Superior temporal gyrus (tissue), 1 donor: ENCODE results near the gene NGEF.

Experiments used
- DNase-seq: peaks from one replicate; pipeline ENCODE4 v3.0.0-alpha.2; 2016; ENCODE audit errors: extremely low spot score

The NGEF gene

DNA sequence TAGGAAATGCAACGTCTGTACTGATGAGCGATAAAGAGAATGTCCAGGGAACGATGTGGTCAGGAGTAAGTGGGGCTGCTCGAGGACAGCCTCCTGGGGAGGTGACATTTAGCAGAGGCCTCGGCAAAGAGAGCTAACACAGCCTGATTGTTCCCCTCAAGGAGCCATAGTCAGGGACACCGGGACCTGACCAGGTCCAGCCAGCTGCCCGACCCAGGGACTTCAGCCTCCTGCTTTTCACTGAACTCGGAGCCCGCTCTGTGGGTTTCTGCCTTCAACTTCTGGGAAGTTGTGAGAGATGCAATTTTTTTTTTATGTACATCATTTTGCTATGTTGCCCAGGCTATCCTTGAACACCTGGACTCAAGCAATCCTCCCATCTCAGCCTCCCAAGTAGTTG lies 29.5 kb upstream of the NGEF start:
- no peak for DNase-seq

GRCh38 chr2:233041722-233042323 lies 28.8 kb upstream of the NGEF start:
- DNase-seq: no peak

- DNase-seq: no peak
Observed at GRCh38 chr2:233040571-233040970, 27.5 kb upstream of the NGEF start.

- DNase-seq: no peak
Observed at GRCh38 chr2:233039846-233040530, 26.9 kb upstream of the NGEF start.

GRCh38 chr2:233039212-233039845 lies 26.3 kb upstream of the NGEF start:
- peak; percentile 72 for DNase-seq

- no peak for DNase-seq
Observed at GRCh38 chr2:233037078-233037477, 24.0 kb upstream of the NGEF start.

- DNase-seq: no peak
Observed at GRCh38 chr2:233036162-233036838, 23.2 kb upstream of the NGEF start.

GRCh38 chr2:233035426-233036161 lies 22.5 kb upstream of the NGEF start:
- DNase-seq: no peak

DNA sequence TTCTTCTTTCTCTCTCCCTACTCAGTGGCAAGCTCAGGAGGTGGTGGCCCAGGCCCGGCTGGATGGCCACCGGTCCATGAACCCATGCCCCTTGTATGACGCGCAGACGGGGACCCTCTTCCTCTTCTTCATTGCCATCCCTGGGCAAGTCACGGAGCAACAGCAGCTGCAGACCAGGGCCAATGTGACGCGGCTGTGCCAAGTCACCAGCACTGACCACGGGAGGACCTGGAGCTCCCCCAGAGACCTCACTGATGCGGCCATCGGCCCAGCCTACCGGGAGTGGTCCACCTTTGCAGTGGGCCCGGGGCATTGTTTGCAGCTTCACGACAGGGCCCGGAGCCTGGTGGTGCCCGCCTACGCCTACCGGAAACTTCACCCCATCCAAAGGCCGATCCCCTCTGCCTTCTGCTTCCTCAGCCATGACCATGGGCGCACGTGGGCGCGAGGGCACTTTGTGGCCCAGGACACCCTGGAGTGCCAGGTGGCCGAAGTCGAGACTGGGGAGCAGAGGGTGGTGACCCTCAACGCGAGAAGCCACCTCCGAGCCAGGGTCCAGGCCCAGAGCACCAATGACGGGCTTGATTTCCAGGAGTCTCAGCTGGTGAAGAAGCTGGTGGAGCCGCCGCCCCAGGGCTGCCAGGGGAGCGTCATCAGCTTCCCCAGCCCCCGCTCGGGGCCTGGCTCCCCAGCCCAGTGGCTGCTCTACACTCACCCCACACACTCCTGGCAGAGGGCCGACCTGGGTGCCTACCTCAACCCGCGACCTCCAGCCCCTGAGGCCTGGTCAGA lies 21.2 kb upstream of the NGEF start:
- no peak for DNase-seq

- no peak for DNase-seq
Observed at GRCh38 chr2:233033672-233034071, 20.6 kb upstream of the NGEF start.

GRCh38 chr2:233032551-233033320 lies 19.7 kb upstream of the NGEF start, which contains the start of gene NEU2:
Gene NEU2, plus strand, starts transcription at chr2:233032672. Its CDS starts 0 bp downstream, at chr2:233032672.
- no peak for DNase-seq

DNA sequence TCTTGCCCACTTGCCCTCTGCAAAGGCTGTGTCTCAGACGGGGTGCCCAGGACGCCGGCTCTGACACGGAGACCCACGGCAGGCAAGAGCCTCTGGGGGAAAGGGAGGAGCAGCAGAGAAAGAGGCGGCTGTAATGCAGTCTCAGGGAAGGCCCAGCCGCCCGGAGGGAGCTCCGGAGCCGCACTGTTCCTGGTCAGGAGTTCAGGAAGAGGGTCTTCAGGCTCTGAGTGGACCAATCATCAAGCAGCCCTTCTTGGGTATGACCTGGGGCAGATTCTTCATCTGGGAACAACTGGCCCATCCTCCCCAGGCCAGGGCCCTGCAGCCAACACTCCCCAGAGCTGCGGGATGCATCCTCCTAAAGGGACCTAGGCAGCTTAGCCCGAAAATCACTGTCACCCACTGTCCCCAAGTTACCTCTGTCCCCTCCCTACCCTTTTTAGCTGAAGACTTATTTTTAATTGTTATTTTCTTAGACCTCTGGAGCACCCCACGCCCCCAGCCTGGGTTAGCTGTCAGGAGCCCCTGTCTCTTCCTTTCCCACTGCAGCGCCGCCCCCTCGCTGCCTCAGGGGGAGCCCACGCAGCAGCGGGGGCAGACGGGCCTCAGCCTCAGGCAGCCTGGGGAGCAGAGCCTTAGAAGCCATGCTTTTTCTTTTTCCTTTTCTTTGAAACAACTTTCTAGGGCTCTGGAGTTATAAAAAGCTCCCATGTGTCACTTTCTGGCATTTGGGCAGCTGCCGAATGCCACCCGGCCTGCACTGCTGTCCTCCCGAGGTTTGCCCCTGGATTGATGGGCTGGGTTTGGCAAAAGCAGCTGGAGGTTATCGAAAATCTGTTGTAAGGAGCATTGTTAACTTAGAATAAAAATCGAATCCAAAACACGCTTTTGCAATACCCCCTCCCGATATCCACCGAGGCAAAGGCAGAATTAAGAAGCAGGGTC lies 18.8 kb upstream of the NGEF start:
- DNase-seq: no peak

GRCh38 chr2:233029321-233029720 lies 16.3 kb upstream of the NGEF start:
- DNase-seq: no peak

DNA sequence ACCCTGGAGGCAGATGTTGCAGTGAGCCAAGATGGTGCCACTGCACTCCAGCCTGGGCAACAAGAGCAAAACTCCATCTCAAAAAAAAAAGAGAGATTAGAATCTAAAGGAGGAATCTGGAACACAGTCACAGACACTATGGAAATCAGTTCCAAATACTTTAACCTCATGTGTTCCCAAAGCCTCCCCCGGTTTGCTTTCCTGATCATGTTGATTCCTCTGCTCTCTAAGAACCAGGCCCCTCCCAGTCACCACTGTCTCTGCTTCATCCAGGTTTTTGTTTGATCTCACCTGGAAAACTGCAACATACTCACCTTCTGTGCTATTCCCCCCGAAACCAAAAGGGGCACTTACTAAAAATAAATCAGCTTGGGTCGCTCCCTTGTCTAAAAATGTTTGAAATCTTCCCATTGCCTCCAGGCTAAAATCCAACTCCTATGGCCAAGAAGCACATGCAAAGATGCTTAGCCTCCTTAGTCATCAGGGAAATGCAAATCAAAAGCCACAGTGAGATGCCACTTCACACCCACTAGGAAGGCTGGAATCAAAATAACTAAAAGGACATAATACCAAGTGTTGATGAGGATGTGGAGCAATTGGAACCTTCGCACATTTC lies 13.2 kb upstream of the NGEF start:
- DNase-seq: no peak

- no peak for DNase-seq
Observed at GRCh38 chr2:233025706-233026105, 12.7 kb upstream of the NGEF start.

- DNase-seq: no peak
Observed at GRCh38 chr2:233023761-233024410, 10.8 kb upstream of the NGEF start.

GRCh38 chr2:233023007-233023760 lies 10.1 kb upstream of the NGEF start:
- DNase-seq: no peak
